Right lobe of liver (tissue), 4 donors: ENCODE data around the gene NANS.

Source experiments
- POLR2A ChIP-seq: fragments of 450-650 bp; IDR thresholded peaks from one replicate; pipeline ENCODE4 v1.6.1; 2017; ENCODE audit warnings: antibody characterized with exemption, mild to moderate bottlenecking
- TF ChIP-seq, protein P1 (sequence below), 4 donors: fragments of 200-600 bp in 3 of 4; fragments of 450-650 bp in 1 of 4; IDR thresholded peaks; one replicate each; pipeline versions ENCODE4 v1.5.1 to v1.8.0; 2016 to 2022; ENCODE audit warnings: antibody characterized with exemption in 4 of 4, mild to moderate bottlenecking in 2 of 4
- donor health status: DM: no; HTN: no; CAD: no.
- donor health status: DM: no; HTN: no; CAD: no.
- donor health status: DM: no; HTN: yes; CAD: no.

- TF ChIP-seq POLR2A = no peak
- TF ChIP-seq, protein P1, sequence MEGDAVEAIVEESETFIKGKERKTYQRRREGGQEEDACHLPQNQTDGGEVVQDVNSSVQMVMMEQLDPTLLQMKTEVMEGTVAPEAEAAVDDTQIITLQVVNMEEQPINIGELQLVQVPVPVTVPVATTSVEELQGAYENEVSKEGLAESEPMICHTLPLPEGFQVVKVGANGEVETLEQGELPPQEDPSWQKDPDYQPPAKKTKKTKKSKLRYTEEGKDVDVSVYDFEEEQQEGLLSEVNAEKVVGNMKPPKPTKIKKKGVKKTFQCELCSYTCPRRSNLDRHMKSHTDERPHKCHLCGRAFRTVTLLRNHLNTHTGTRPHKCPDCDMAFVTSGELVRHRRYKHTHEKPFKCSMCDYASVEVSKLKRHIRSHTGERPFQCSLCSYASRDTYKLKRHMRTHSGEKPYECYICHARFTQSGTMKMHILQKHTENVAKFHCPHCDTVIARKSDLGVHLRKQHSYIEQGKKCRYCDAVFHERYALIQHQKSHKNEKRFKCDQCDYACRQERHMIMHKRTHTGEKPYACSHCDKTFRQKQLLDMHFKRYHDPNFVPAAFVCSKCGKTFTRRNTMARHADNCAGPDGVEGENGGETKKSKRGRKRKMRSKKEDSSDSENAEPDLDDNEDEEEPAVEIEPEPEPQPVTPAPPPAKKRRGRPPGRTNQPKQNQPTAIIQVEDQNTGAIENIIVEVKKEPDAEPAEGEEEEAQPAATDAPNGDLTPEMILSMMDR (IDR thresholded peaks at IDR 0.05) = peak; percentile 66 to 87 (median 83)
These were observed 21.7 kb upstream of the NANS start for GRCh38 chr9:98034593-98035546.
